Limb (tissue), 2 donors: ENCODE measurements around the gene RAD51D.
"Not testable (repeated sequence)": the region's sequence is repeated elsewhere in the genome, so short reads cannot be mapped to it uniquely, and the experiment has no call there.

Experiments used
- DNase-seq, 2 donors: peaks; one replicate each; pipeline ENCODE4 v3.0.0-alpha.2; 2016; ENCODE audit errors: extremely low spot score in 2 of 2

RAD51D gene

GRCh38 chr17:35090707-35091106, 29.0 kb downstream of the RAD51D start:
- DNase-seq, result not testable (repeated sequence)

- no peak for DNase-seq
Observed at GRCh38 chr17:35089586-35090296, 29.9 kb downstream of the RAD51D start.

DNA sequence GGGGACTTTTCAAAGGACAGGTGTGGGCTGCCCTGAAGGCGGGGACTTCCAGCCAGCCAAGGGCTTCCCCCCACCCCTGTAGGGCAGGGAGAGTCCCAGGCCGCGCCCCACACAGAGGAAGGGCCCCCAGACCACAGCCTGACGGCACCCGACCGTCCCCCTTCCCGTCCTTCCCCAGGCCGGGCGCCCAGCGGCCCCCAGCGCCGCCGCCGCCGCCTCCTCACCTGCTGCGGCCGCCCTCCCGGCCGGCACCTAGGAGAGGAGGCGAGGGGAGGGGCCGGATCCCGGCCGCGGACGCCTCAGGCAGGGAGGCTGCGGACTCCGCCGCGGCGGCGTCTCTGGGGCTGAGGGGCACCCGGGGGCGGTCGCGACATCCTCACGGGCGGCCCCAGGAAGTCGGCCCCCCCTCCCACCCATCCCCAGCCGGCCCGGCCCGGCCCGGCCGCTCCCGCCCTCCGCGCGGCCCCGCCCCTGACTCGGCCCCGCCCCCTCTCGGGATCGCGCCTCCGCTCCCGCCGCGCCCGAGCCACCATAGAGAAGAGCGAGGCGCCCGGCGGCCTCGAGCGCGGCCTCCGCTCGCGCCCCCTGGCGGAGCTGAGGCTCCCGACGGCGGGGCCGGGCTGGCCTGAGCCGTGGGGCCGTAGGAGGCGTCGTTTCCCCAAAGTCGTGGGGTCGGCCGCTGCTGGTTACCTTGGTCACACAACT, 30.6 kb downstream of the RAD51D start:
- DNase-seq, result peak; percentile 78 to 94

GRCh38 chr17:35088356-35088880, 31.2 kb downstream of the RAD51D start:
- DNase-seq, result peak; percentile 30 to 57

DNA sequence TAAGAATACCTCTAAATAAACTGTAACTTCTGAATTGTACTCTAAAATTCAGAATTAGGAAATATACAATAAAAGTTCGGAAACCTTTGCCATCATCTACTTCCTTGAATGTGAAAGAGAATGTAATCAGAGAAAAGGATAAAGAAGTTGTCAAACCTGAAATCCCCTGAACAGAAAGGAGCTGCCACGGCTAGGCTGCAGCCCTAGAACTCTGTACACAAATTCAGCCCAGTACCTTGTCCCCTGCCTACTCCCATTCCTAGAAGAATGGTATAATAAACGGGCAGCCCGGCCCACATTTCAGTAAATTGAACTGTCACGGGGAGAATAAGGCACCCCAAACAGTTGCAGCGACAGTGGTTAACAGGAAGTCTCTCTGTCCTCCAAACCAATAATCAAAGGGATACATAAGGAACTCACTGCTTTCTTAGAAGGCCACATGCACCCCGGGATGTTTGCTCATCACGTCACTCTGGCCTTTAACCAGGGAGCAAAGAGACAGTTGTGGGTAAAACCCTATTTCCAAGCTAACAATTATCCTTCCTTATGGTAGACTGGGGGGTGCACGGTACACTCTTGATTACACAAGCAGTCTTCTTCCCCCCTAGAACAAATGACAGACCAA, 31.8 kb downstream of the RAD51D start:
- peak in 1 of 2 donors; percentile 28 for DNase-seq

- DNase-seq, result no peak
Observed at GRCh38 chr17:35086931-35087573, 32.6 kb downstream of the RAD51D start.

- no peak for DNase-seq
Observed at GRCh38 chr17:35086164-35086563, 33.5 kb downstream of the RAD51D start.

DNA sequence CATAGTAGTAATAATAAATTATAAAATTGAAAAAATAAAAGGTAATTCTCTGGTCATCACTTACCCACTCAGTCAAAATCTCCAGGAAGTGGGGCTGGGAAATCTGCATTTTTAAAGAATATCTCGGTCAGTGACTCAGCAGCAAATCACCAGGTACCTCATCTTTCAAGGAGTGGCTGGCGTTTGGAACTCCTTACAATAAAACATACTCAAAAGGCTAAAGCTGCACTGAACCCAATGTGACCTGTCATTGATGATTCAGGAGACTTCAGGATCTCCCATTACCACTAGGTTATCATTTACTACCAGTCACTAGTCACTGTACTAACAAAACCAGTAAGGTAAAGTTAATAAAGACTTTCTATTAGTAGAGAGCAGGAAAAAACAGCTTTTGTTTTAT, 34.7 kb downstream of the RAD51D start:
- no peak for DNase-seq

DNA sequence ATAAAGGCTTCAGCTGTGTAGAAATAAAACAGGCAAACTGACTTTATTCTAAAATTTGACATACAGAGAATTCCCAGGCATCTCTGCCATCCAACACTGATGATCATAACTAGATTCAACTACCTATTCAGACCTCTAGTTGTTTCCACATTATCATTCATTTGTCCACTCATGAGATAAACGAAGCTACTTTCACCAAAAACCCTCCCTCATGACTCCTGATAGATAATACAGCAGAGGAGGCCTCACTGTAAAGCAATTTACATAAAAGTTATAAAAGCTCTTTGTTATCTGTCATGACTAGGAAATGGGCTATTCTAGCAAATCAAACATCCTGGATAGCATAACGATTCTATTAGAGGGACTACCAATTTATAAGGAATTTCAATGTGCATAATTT, 36.6 kb downstream of the RAD51D start:
- DNase-seq, result no peak

- DNase-seq, result no peak
Observed at GRCh38 chr17:35082073-35082657, 37.5 kb downstream of the RAD51D start.

DNA sequence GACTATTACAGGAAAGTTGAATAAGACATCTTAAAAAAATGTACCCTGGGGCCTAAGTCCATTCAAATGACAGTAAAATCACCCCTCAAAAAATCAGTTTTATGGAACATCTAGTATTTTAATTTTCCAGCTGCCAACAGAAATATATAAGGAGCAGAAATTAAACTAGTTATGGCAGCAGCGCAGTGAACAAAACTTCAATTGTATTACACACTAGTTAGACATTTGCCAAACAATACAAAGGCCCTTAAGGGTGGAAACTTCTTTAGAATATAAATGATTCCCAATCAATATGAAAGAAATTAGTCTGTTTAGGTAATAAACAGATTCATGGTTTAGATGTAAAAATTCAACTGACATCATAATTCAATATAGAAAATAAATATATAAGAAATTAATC, 38.0 kb downstream of the RAD51D start:
- no peak for DNase-seq

GRCh38 chr17:35080536-35080935, 39.1 kb downstream of the RAD51D start:
- DNase-seq, result no peak

GRCh38 chr17:35079547-35080423, 39.9 kb downstream of the RAD51D start:
- DNase-seq, result no peak

- DNase-seq, result no peak
Observed at GRCh38 chr17:35076874-35077273, 42.8 kb downstream of the RAD51D start.

- no peak for DNase-seq
Observed at GRCh38 chr17:35074711-35075707, 44.7 kb downstream of the RAD51D start.

DNA sequence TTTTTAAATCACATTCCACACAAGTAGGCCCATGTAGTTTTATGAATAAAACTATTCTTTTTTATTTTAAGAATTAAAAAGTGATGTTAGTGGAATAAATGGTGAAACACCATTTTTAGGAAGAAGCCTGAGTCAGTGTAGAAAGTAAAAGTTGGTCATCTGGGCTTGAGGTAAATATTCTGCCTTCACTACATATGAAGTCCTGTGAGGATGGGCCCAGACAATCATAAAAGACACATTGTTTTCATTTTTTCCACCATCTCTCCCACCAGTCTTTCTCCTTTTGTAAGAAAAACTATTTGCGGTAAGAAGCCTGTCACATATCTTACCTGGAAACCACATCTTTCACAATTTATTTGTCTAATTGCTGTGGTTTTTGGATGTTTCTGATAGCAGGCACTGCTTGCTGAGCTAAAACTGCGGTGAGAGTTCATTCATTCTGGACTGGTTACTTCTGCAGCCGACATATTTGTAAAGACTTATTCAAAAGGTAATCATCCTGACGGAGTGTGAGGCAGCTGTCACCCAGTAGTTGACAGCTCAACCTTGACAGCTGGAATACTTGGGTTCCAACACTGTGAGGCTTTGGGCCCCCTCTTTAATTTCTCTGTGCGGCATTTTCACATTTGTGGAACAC, 45.6 kb downstream of the RAD51D start:
- no peak for DNase-seq

DNA sequence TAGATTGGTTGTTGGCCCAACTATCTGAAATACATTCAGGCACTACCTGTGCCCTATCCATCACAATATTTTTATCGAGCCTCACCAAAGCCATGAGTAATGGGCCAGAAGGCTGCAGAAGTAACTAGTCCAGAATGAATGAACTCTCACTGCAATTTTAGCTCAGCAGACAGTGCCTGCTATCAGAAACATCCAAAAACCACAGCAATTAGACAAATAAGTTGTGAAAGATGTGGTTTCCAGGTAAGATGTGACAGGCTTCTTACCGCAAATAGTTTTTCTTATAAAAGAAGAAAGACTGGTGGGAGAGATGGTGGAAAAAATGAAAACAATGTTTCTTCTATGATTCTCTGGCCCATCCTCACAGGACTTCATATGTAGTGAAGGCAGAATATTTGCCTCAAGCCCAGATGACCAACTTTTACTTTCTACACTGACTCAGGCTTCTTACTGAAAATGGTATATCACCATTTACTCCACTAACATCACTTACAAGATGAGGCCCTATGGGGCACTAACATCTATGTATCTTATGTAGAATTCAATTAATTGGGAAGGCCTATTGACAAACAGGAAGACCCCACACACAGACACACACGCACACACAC, 46.4 kb downstream of the RAD51D start:
- DNase-seq, result no peak

DNA sequence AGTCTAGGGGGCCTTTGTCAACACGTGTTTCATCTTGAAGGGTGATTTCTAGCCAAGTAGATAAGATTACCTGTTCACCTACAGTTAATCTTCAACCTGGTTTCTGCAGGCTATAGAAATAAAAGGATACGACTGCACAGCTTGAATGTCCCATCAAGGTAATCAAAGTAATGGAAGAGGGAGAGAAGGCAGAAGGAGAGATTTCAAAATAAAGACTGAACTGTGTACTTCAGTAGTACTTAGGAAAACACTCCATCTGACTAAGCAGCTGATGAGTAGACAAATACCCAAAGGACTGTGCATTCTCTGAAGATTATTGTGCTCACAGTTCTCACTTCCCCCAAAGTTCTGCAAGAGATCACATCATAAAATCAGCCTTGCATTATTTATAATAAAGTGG, 50.3 kb downstream of the RAD51D start:
- DNase-seq, result no peak
